Neuronal stem cell (in vitro differentiated cells): ENCODE data around the gene RPTN.
"Not testable (repeated sequence)": the region's sequence is repeated elsewhere in the genome, so short reads cannot be mapped to it uniquely, and the experiment has no call there.

Experiments used
- DNase-seq: peaks from one replicate; pipeline ENCODE4 v3.0.0-alpha.2; 2013; ENCODE audit warnings: low spot score
- H2AFZ ChIP-seq: one replicate; pipeline ENCODE4 v1.6.1; 2013; ENCODE audit warnings: mild to moderate bottlenecking, low read length, inconsistent platforms
- H2AK5ac ChIP-seq: 2 replicates; pipeline ENCODE4 v1.6.1; 2013; ENCODE audit warnings: low read depth, mild to moderate bottlenecking, inconsistent platforms, low read length, moderate library complexity, mixed read lengths
- H2BK120ac ChIP-seq: 2 replicates; pipeline ENCODE4 v1.6.1; 2013; ENCODE audit warnings: low read depth, mild to moderate bottlenecking, inconsistent platforms, low read length, moderate library complexity, mixed read lengths
- H2BK12ac ChIP-seq: one replicate; pipeline ENCODE4 v1.6.1; 2013; ENCODE audit warnings: low read length, inconsistent platforms
- H2BK15ac ChIP-seq: 2 replicates; pipeline ENCODE4 v1.6.1; 2013; ENCODE audit warnings: mild to moderate bottlenecking, low read length, inconsistent platforms, mixed read lengths
- H2BK5ac ChIP-seq: one replicate; pipeline ENCODE4 v1.6.1; 2013; ENCODE audit warnings: inconsistent platforms, mild to moderate bottlenecking, low read length, moderate library complexity
- H3K14ac ChIP-seq: one replicate; pipeline ENCODE4 v1.6.1; 2013; ENCODE audit warnings: low read length, inconsistent platforms
- H3K18ac ChIP-seq: 2 replicates; pipeline ENCODE4 v1.6.1; 2013; ENCODE audit warnings: low read length, inconsistent platforms
- H3K23ac ChIP-seq: 2 replicates; pipeline ENCODE4 v1.6.1; 2013; ENCODE audit warnings: low read depth, mild to moderate bottlenecking, mixed read lengths, low read length, inconsistent platforms; ENCODE audit not compliant: poor library complexity
- H3K27ac ChIP-seq: replicated peaks from 3 replicates; pipeline ENCODE4 v1.5.1; 2013; ENCODE audit warnings: low read length, inconsistent platforms
- H3K27me3 ChIP-seq, 3 experiments: 2 replicates each; pipeline ENCODE4 v1.6.1; 2013; ENCODE audit warnings: low read length in 3 of 3, mild to moderate bottlenecking in 2 of 3, inconsistent platforms in 1 of 3, low read depth in 1 of 3, mixed read lengths in 1 of 3, moderate library complexity in 1 of 3; ENCODE audit not compliant: control insufficient read depth in 3 of 3, insufficient read depth in 3 of 3
- H3K36me3 ChIP-seq, 2 donors: replicated peaks in 1 of 2; 2 replicates each; pipeline ENCODE4 v1.6.1; 2013; ENCODE audit warnings: low read length in 2 of 2; ENCODE audit not compliant: control insufficient read depth in 2 of 2, insufficient read depth in 2 of 2
- H3K4ac ChIP-seq: 2 replicates; pipeline ENCODE4 v1.6.1; 2013; ENCODE audit warnings: inconsistent platforms, mild to moderate bottlenecking, low read length, moderate library complexity
- H3K4me1 ChIP-seq, 2 donors: 1 replicate in 1 of 2; 2 replicates in 1 of 2; pipeline ENCODE4 v1.6.1; 2013; ENCODE audit warnings: low read length in 2 of 2, low read depth in 1 of 2; ENCODE audit not compliant: control insufficient read depth in 2 of 2, insufficient read depth in 1 of 2
- H3K4me2 ChIP-seq: one replicate; pipeline ENCODE4 v1.6.1; 2013; ENCODE audit warnings: mild to moderate bottlenecking, low read length, inconsistent platforms; ENCODE audit not compliant: insufficient read depth, poor library complexity, severe bottlenecking
- H3K4me3 ChIP-seq, 2 donors: 2 replicates each; pipeline ENCODE4 v1.5.1; 2013; ENCODE audit warnings: low read length in 2 of 2, mild to moderate bottlenecking in 2 of 2, inconsistent platforms in 1 of 2, moderate library complexity in 1 of 2
- H3K79me1 ChIP-seq: one replicate; pipeline ENCODE4 v1.6.1; 2013; ENCODE audit warnings: low read depth, mild to moderate bottlenecking, inconsistent platforms, low read length, moderate library complexity
- H3K9ac ChIP-seq: one replicate; pipeline ENCODE4 v1.6.1; 2013; ENCODE audit warnings: mild to moderate bottlenecking, low read depth, low read length, inconsistent platforms; ENCODE audit not compliant: poor library complexity
- H3K9me3 ChIP-seq, 2 donors: replicated peaks in 1 of 2; 2 replicates each; pipeline versions ENCODE3 to v1.6.1; 2013; ENCODE audit warnings: low read length in 2 of 2, mild to moderate bottlenecking in 2 of 2, inconsistent platforms in 1 of 2, low read depth in 1 of 2, mixed read lengths in 1 of 2, moderate library complexity in 1 of 2; ENCODE audit not compliant: control insufficient read depth in 2 of 2, insufficient read depth in 1 of 2
- H4K8ac ChIP-seq: one replicate; pipeline ENCODE4 v1.6.1; 2013; ENCODE audit warnings: low read depth, mild to moderate bottlenecking, inconsistent platforms, low read length, moderate library complexity
- H4K91ac ChIP-seq: one replicate; pipeline ENCODE4 v1.6.1; 2013; ENCODE audit warnings: low read length, low read depth, mild to moderate bottlenecking, inconsistent platforms; ENCODE audit not compliant: poor library complexity
- WGBS, 2 donors: extraction: QIAGEN DNeasy Blood & Tissue Kit; methylation state at CpG; one replicate each; pipeline ENCODE4 v1.1.7; 2013; ENCODE audit warnings: missing lambda C conversion rate in 2 of 2, mixed read lengths in 1 of 2; ENCODE audit not compliant: insufficient read length in 2 of 2, insufficient replicate concordance in 1 of 2; ENCODE audit errors: extremely low coverage in 2 of 2; 5-methylcytosine and 5-hydroxymethylcytosine counted together

RPTN gene

GRCh38 chr1:152148981-152149380 lies 10.0 kb downstream of the RPTN start:
- WGBS, 2 donors = no CpG with 5 or more reads among the region's 1 CpG
- H3K18ac ChIP-seq = no peak overlapping the region
- no peak overlapping the region for H3K9ac ChIP-seq
- no peaks in the 10 kb centered on the region for H3K4me1 ChIP-seq
- no peak overlapping the region for H4K8ac ChIP-seq
- no peak overlapping the region for H3K14ac ChIP-seq
- H3K27me3 ChIP-seq = no peaks in the 10 kb centered on the region
- no peak overlapping the region for H3K4me3 ChIP-seq
- no peak overlapping the region for H3K23ac ChIP-seq
- no peak overlapping the region for H2BK12ac ChIP-seq
- no peak overlapping the region for H3K27ac ChIP-seq
- H2BK15ac ChIP-seq = no peak overlapping the region
- H2AK5ac ChIP-seq = no peak overlapping the region
- no peak overlapping the region for H2BK5ac ChIP-seq
- no peak overlapping the region for H2AFZ ChIP-seq
- H3K9me3 ChIP-seq = peaks cover 7 to 11% of the 10 kb centered on the region in 2 donors
- no peak overlapping the region for H3K4ac ChIP-seq
- no peaks in the 10 kb centered on the region for H3K79me1 ChIP-seq
- no peaks in the 10 kb centered on the region for H3K36me3 ChIP-seq
- no peak for DNase-seq
- H4K91ac ChIP-seq = no peak overlapping the region
- no peak overlapping the region for H3K4me2 ChIP-seq
- H2BK120ac ChIP-seq = no peak overlapping the region

GRCh38 chr1:152148051-152148450 lies 11.0 kb downstream of the RPTN start:
- no peaks in the 10 kb centered on the region for H3K4me1 ChIP-seq
- no peaks in the 10 kb centered on the region for H3K79me1 ChIP-seq
- no peaks in the 10 kb centered on the region for H3K36me3 ChIP-seq
- H2AK5ac ChIP-seq = no peak overlapping the region
- H2BK15ac ChIP-seq = no peak overlapping the region
- H2BK120ac ChIP-seq = no peak overlapping the region
- no peak overlapping the region for H3K18ac ChIP-seq
- WGBS, 2 donors = no CpG with 5 or more reads among the region's 3 CpGs
- H3K14ac ChIP-seq = no peak overlapping the region
- H3K4ac ChIP-seq = no peak overlapping the region
- no peak overlapping the region for H3K27ac ChIP-seq
- no peak overlapping the region for H3K4me2 ChIP-seq
- no peak overlapping the region for H4K8ac ChIP-seq
- H3K9me3 ChIP-seq = peaks cover 7 to 10% of the 10 kb centered on the region in 2 donors
- no peak for DNase-seq
- no peak overlapping the region for H2AFZ ChIP-seq
- no peak overlapping the region for H2BK12ac ChIP-seq
- H3K27me3 ChIP-seq = no peaks in the 10 kb centered on the region
- no peak overlapping the region for H3K23ac ChIP-seq
- no peak overlapping the region for H3K9ac ChIP-seq
- no peak overlapping the region for H2BK5ac ChIP-seq
- no peak overlapping the region for H4K91ac ChIP-seq
- H3K4me3 ChIP-seq = no peak overlapping the region

DNA sequence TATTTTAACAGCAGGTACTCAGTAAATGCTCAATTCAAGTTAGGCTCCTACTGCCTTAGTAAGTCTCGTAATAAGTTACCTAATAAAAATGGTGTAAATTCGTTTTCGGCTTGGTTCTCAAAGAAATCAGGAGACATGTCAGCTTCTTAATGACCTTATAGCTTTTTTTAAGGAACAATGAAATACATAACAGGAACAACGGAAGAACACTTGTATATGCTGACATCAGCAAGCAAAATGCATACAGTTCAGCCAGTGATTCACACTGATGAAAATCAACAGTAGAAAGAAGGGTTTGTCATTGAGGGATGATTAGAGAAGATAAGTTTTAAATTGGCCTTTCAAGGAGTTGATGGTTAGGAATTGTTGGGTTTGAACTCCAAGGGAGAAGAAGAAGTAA lies 13.3 kb downstream of the RPTN start:
- H2BK15ac ChIP-seq = no peak overlapping the region
- no peak overlapping the region for H3K4ac ChIP-seq
- no peak overlapping the region for H3K18ac ChIP-seq
- no peaks in the 10 kb centered on the region for H3K79me1 ChIP-seq
- H3K36me3 ChIP-seq = no peaks in the 10 kb centered on the region
- DNase-seq = no peak
- no peak overlapping the region for H4K8ac ChIP-seq
- no peaks in the 10 kb centered on the region for H3K27me3 ChIP-seq
- no peak overlapping the region for H3K14ac ChIP-seq
- no peak overlapping the region for H4K91ac ChIP-seq
- H3K4me3 ChIP-seq = no peak overlapping the region
- H2AFZ ChIP-seq = no peak overlapping the region
- no peak overlapping the region for H3K9ac ChIP-seq
- peaks cover 7% of the 10 kb centered on the region in 2 donors for H3K9me3 ChIP-seq
- no peak overlapping the region for H2BK120ac ChIP-seq
- H2BK5ac ChIP-seq = no peak overlapping the region
- H2AK5ac ChIP-seq = no peak overlapping the region
- H3K4me2 ChIP-seq = no peak overlapping the region
- H3K27ac ChIP-seq = no peak overlapping the region
- no peaks in the 10 kb centered on the region for H3K4me1 ChIP-seq
- H2BK12ac ChIP-seq = no peak overlapping the region
- H3K23ac ChIP-seq = no peak overlapping the region
- WGBS, 2 donors = no CpG with 5 or more reads among the region's 4 CpGs

- H3K27me3 ChIP-seq, H3K4me2 ChIP-seq, H2BK12ac ChIP-seq, H4K8ac ChIP-seq, H3K27ac ChIP-seq, H3K14ac ChIP-seq, H3K23ac ChIP-seq, H4K91ac ChIP-seq, H3K9ac ChIP-seq, H2BK15ac ChIP-seq, H2AFZ ChIP-seq, H3K79me1 ChIP-seq, H2AK5ac ChIP-seq, DNase-seq, H3K9me3 ChIP-seq, H3K36me3 ChIP-seq, H2BK120ac ChIP-seq, H2BK5ac ChIP-seq, H3K4ac ChIP-seq, H3K4me3 ChIP-seq, H3K18ac ChIP-seq, H3K4me1 ChIP-seq: not testable (repeated sequence)
- no CpG with 5 or more reads among the region's 25 CpGs for WGBS, 2 donors
Observed at GRCh38 chr1:152144674-152145183, 14.3 kb downstream of the RPTN start.
